ENCODE measurements around the gene VSIG4.
"Not testable (repeated sequence)": the region's sequence is repeated elsewhere in the genome, so short reads cannot be mapped to it uniquely, and the experiment has no call there.

VSIG4 gene

DNA sequence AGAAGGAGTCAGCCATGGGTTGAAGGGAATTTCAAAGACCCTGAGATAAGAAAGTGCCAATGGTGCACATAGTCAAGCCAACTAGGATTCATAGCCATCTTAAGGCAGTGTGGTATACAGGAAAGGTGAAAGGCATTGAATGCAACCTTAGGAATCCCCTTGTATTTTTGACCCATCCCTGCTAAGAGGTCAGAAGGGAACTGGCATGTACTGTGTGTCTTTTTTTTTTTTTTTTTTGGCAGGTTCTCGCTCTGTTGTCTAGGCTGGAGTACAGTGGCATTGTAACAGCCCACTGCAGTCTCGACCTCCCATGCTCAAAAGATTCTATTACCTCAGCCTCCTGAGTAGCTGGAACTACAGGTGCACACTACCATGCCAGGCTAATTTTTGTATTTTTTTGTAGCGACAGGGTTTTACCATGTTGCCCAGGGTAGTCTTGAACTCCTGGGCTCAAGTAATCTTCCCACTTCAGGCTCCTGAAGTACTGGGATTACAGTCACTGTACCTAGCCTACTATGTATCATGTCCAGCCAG lies 40.8 kb downstream of the VSIG4 start:
- no peaks in the 10 kb centered on the region for H3K36me3 ChIP-seq (ENCODE audit: insufficient read depth, low read length)
- no peaks in the 10 kb centered on the region for H3K4me1 ChIP-seq (ENCODE audit: insufficient read depth, low read length)
- H2AFZ ChIP-seq (ENCODE audit: low read depth, low read length): no peak overlapping the region
- no peak overlapping the region for H3K4me3 ChIP-seq (ENCODE audit: low read length)
- H3K9me3 ChIP-seq (ENCODE audit: low read length): no peaks in the 10 kb centered on the region
- H3K27me3 ChIP-seq (ENCODE audit: insufficient read depth, low read length): peaks cover 3% of the 10 kb centered on the region

DNA sequence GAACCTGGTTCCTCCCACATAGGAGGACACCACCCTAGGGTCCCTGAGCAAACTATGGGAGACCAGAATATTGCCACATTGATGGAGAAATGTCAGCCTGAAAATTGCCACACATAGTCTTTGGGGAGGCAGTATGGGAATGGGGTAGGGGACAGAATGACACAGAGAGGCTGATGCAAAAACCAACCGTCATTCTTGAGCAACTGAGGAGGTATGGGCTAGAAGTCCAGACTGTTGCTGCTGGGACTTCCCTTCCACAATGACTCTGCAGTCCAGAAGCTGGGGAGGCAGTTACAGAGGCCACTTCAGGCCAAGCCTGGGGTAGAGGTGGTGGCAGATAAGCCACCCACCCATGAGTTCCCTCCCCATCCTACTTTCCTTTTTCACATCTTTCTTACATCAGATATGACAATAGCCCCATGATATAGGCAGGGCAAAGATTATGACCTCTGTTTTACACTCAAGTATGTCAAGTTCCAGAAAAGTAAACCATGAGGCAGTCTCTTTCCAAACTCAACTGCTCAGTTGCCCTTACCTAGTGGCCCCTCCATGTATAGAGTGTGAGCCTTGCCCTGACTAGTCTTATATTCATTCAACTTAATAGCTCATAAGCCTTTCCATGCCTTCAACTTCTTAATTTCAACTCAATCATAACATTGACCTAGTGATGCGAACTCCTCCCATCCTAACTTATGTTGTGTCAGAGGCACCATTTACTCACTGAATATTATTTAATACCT lies 41.7 kb downstream of the VSIG4 start:
- Histone ChIP-seq H3K4me1 (ENCODE audit: insufficient read depth, low read length) (no peaks in the 10 kb centered on the region), H3K36me3 (ENCODE audit: insufficient read depth, low read length) (no peaks in the 10 kb centered on the region)

GRCh38 chrX:65994519-65995506 lies 45.1 kb downstream of the VSIG4 start:
- Histone ChIP-seq H2AFZ (ENCODE audit: low read depth, low read length) (no peak overlapping the region), H3K4me3 (ENCODE audit: low read length) (no peak overlapping the region), H3K36me3 (ENCODE audit: insufficient read depth, low read length) (no peaks in the 10 kb centered on the region), H3K9me3 (ENCODE audit: low read length) (no peaks in the 10 kb centered on the region), H3K27me3 (ENCODE audit: insufficient read depth, low read length) (peaks cover 3% of the 10 kb centered on the region), H3K4me1 (ENCODE audit: insufficient read depth, low read length) (no peaks in the 10 kb centered on the region)

More for the DNA sequence above, 41.7 kb downstream of the VSIG4 start:
- H3K27me3 ChIP-seq (ENCODE audit: insufficient read depth, low read length): peaks cover 3% of the 10 kb centered on the region
- H3K9me3 ChIP-seq (ENCODE audit: low read length): no peaks in the 10 kb centered on the region
- H3K4me3 ChIP-seq (ENCODE audit: low read length): no peak overlapping the region
- H2AFZ ChIP-seq (ENCODE audit: low read depth, low read length): no peak overlapping the region

DNA sequence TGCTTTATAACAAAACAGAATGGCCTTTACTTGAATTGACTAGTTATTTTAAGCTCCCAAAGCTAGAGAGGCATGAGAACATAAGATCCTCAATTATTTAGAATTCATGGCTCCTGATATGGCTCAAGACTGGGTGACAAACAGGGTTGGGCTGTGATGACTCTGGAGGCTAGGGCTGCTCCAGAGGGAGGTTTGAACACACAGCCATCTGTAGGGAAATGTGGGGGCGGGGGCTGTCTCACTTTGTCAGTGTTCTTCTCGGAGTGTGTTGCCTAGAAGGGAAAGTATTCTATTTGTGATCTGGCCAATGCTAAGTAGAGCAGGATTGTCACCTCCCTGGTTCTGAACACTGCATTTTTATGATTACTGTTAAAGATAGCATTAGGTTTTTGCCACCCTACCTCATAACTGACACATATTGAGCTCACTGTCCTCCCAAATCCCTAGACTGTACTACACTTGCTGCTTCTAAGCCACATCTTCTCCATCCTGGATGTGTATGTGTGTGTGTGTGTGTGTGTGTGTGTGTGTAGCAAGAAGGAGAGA lies 45.9 kb downstream of the VSIG4 start:
- Histone ChIP-seq H2AFZ (ENCODE audit: low read depth, low read length) (no peak overlapping the region), H3K4me1 (ENCODE audit: insufficient read depth, low read length) (no peaks in the 10 kb centered on the region)

DNA sequence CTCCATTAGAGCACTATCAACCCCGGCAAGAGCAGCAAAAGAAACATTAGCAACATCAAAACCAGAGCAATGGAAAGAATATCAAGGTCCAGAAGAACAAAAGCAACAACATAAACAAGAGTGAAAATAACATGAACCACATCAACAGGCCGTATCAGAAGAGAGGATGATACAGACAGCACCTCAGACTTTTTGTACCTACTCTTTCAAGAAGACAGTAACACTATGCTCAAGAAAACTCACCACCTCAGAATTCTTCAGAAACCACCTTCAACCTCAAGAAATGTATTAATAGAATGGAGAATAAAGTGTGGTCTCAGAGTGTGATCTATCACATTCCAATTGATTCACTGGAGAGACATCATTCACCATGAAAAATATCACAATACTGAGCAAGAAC lies 46.5 kb downstream of the VSIG4 start:
- Histone ChIP-seq H2AFZ (ENCODE audit: low read depth, low read length) (no peak overlapping the region), H3K4me3 (ENCODE audit: low read length) (no peak overlapping the region), H3K4me1 (ENCODE audit: insufficient read depth, low read length) (no peaks in the 10 kb centered on the region), H3K9me3 (ENCODE audit: low read length) (no peaks in the 10 kb centered on the region), H3K27me3 (ENCODE audit: insufficient read depth, low read length) (peaks cover 3% of the 10 kb centered on the region), H3K36me3 (ENCODE audit: insufficient read depth, low read length) (no peaks in the 10 kb centered on the region)

More for the DNA sequence above, 45.9 kb downstream of the VSIG4 start:
- no peak overlapping the region for H3K4me3 ChIP-seq (ENCODE audit: low read length)
- peaks cover 3% of the 10 kb centered on the region for H3K27me3 ChIP-seq (ENCODE audit: insufficient read depth, low read length)
- no peaks in the 10 kb centered on the region for H3K36me3 ChIP-seq (ENCODE audit: insufficient read depth, low read length)
- no peaks in the 10 kb centered on the region for H3K9me3 ChIP-seq (ENCODE audit: low read length)

DNA sequence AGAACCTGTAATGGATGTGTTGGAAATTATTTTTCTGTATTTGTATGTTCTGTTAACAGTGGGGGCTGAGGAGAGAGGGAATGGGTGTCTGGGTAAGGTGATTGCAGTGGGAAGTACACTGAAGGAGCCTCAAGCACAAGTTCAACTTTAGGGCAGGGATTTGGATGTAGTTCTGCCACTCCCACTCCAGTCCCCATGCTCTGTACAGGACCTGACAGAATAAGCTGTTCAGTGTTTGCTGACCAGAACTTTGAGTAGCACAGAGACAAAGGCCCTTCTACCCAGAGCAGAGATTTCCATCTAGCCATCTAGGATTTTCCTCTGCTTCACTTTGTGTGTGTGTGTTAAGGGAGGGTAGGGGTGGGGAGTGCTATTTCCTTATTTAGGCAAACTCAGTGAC lies 49.2 kb downstream of the VSIG4 start:
- Histone ChIP-seq H3K27me3 (ENCODE audit: insufficient read depth, low read length) (no peaks in the 10 kb centered on the region), H3K36me3 (ENCODE audit: insufficient read depth, low read length) (no peaks in the 10 kb centered on the region), H3K4me1 (ENCODE audit: insufficient read depth, low read length) (no peaks in the 10 kb centered on the region), H3K4me3 (ENCODE audit: low read length) (no peak overlapping the region), H2AFZ (ENCODE audit: low read depth, low read length) (no peak overlapping the region), H3K9me3 (ENCODE audit: low read length) (no peaks in the 10 kb centered on the region)

DNA sequence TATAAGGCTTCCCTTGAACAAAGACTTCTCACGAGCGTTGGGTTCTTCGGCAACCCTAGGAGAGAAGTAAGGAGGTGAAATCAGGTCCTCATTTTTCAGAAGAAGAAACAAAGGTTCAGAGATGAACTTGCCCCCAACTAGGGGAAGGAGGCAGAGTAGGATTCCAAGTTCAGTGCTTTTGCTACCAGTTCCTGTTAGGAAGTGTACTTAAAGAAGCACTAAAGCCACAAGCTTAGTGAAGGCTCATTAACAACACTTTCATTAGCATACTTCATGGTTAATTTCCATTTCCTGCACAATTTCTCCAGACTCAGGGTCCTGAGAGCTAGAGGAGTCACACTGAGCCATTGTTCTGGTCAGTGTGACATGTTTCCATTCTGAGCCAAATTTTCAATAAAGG lies 52.1 kb downstream of the VSIG4 start:
- H3K9me3 ChIP-seq (ENCODE audit: low read length): no peaks in the 10 kb centered on the region
- no peaks in the 10 kb centered on the region for H3K27me3 ChIP-seq (ENCODE audit: insufficient read depth, low read length)
- no peak overlapping the region for H3K4me3 ChIP-seq (ENCODE audit: low read length)
- no peak overlapping the region for H2AFZ ChIP-seq (ENCODE audit: low read depth, low read length)
- H3K4me1 ChIP-seq (ENCODE audit: insufficient read depth, low read length): no peaks in the 10 kb centered on the region
- no peaks in the 10 kb centered on the region for H3K36me3 ChIP-seq (ENCODE audit: insufficient read depth, low read length)

GRCh38 chrX:65985922-65986588 lies 53.8 kb downstream of the VSIG4 start:
- no peak overlapping the region for H3K4me3 ChIP-seq (ENCODE audit: low read length)
- no peak overlapping the region for H2AFZ ChIP-seq (ENCODE audit: low read depth, low read length)
- H3K9me3 ChIP-seq (ENCODE audit: low read length): no peaks in the 10 kb centered on the region
- H3K4me1 ChIP-seq (ENCODE audit: insufficient read depth, low read length): no peaks in the 10 kb centered on the region
- H3K27me3 ChIP-seq (ENCODE audit: insufficient read depth, low read length): no peaks in the 10 kb centered on the region
- no peaks in the 10 kb centered on the region for H3K36me3 ChIP-seq (ENCODE audit: insufficient read depth, low read length)

- H2AFZ ChIP-seq (ENCODE audit: low read depth, low read length): no peak overlapping the region
- H3K4me3 ChIP-seq (ENCODE audit: low read length): no peak overlapping the region
- no peaks in the 10 kb centered on the region for H3K4me1 ChIP-seq (ENCODE audit: insufficient read depth, low read length)
- H3K36me3 ChIP-seq (ENCODE audit: insufficient read depth, low read length): no peaks in the 10 kb centered on the region
- no peaks in the 10 kb centered on the region for H3K27me3 ChIP-seq (ENCODE audit: insufficient read depth, low read length)
- H3K9me3 ChIP-seq (ENCODE audit: low read length): no peaks in the 10 kb centered on the region
Measured at GRCh38 chrX:65985211-65985610, 54.7 kb downstream of the VSIG4 start.

GRCh38 chrX:65977161-65977560 lies 62.7 kb downstream of the VSIG4 start:
- not testable (repeated sequence) for H3K36me3 ChIP-seq (ENCODE audit: insufficient read depth, low read length)

DNA sequence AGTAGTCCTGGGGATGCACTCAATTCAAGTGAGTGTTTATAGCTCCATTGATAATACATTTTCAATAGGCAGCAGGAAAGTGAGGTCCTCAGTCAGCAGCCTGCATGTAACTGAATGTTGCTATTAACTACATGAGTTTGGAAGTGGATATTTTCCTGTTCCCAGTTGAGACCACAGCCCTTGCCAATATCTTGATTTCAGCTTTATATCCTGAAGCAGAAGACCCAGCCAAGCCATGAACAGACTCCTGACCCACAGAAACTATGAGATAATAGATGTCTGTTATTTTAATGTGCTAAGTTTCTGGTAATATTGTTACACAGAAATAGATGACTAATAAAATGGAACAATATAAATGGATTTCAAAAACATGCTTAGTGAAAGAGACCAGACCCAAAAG lies 63.7 kb downstream of the VSIG4 start:
- no peak overlapping the region for H2AFZ ChIP-seq (ENCODE audit: low read depth, low read length)
- H3K9me3 ChIP-seq (ENCODE audit: low read length): no peaks in the 10 kb centered on the region
- peaks cover 4% of the 10 kb centered on the region for H3K27me3 ChIP-seq (ENCODE audit: insufficient read depth, low read length)
- H3K4me3 ChIP-seq (ENCODE audit: low read length): no peak overlapping the region
- H3K4me1 ChIP-seq (ENCODE audit: insufficient read depth, low read length): no peaks in the 10 kb centered on the region
- no peaks in the 10 kb centered on the region for H3K36me3 ChIP-seq (ENCODE audit: insufficient read depth, low read length)

More at GRCh38 chrX:65977161-65977560, 62.7 kb downstream of the VSIG4 start:
- not testable (repeated sequence) for H2AFZ ChIP-seq (ENCODE audit: low read depth, low read length); H3K4me3 ChIP-seq (ENCODE audit: low read length); H3K27me3 ChIP-seq (ENCODE audit: insufficient read depth, low read length); H3K9me3 ChIP-seq (ENCODE audit: low read length); H3K4me1 ChIP-seq (ENCODE audit: insufficient read depth, low read length)

DNA sequence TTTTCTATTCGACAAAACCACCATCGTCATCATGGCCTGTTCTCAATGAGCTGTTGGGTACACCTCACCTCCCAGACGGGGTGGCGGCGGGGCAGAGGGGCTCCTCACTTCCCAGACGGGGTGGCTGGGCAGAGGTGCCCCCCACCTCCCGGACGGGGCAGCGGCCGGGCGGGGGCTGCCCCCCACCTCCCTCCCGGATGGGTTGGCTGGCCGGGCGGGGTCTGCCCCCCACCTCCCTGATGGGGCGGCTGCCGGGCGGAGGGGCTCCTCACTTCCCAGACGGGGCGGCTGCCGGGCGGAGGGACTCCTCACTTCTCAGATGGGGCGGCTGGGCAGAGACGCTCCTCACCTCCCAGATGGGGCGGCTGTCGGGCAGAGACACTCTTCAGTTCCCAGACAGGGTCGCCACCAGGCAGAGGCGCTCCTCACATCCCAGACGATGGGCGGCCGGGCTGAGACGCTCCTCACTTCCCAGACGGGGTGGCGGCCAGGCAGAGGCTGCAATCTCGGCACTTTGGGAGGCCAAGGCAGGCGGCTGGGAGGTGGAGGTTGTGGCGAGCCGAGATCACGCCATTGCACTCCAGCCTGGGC lies 64.6 kb downstream of the VSIG4 start:
- not testable (repeated sequence) for H3K4me1 ChIP-seq (ENCODE audit: insufficient read depth, low read length); H3K27me3 ChIP-seq (ENCODE audit: insufficient read depth, low read length); H3K4me3 ChIP-seq (ENCODE audit: low read length); H2AFZ ChIP-seq (ENCODE audit: low read depth, low read length); H3K36me3 ChIP-seq (ENCODE audit: insufficient read depth, low read length); H3K9me3 ChIP-seq (ENCODE audit: low read length)
